Superior temporal gyrus (tissue), 1 donor: ENCODE data around the gene POLR2A.

Source experiments
- DNase-seq: peaks from one replicate; pipeline ENCODE4 v3.0.0-alpha.2; 2016; ENCODE audit errors: extremely low spot score

POLR2A gene

GRCh38 chr17:7484067-7484918 lies at the start of gene POLR2A:
POLR2A (plus strand) TSS chr17:7484366.
- peak; percentile 98 for DNase-seq

- no peak for DNase-seq
These were observed 48.2 kb upstream of the POLR2A start for GRCh38 chr17:7435676-7436555.

GRCh38 chr17:7436556-7437368 lies 47.4 kb upstream of the POLR2A start:
- peak; percentile 75 for DNase-seq

GRCh38 chr17:7437369-7437863 lies 46.8 kb upstream of the POLR2A start:
- DNase-seq: no peak

- no peak for DNase-seq
These were observed 46.1 kb upstream of the POLR2A start for GRCh38 chr17:7437950-7438614.

GRCh38 chr17:7438656-7439460 lies 45.3 kb upstream of the POLR2A start:
- no peak for DNase-seq

- no peak for DNase-seq
These were observed 44.6 kb upstream of the POLR2A start, which contains the start of gene FGF11 for GRCh38 chr17:7439462-7440112. FGF11 (plus strand) TSS chr17:7439512; CDS start chr17:7439621, 109 bp downstream.

GRCh38 chr17:7440113-7440833 lies 43.9 kb upstream of the POLR2A start:
- DNase-seq: no peak

- DNase-seq: no peak
These were observed 43.4 kb upstream of the POLR2A start for GRCh38 chr17:7440834-7441195.

GRCh38 chr17:7441266-7441665 lies 42.9 kb upstream of the POLR2A start:
- no peak for DNase-seq

- no peak for DNase-seq
These were observed 42.0 kb upstream of the POLR2A start for GRCh38 chr17:7442142-7442541.

GRCh38 chr17:7443499-7444485 lies 40.4 kb upstream of the POLR2A start:
- no peak for DNase-seq

GRCh38 chr17:7444682-7445618 lies 39.2 kb upstream of the POLR2A start, which contains the start of gene CHRNB1:
CHRNB1 (plus strand) TSS chr17:7445061; CDS start chr17:7445128, 67 bp downstream.
- DNase-seq: peak; percentile 70

- DNase-seq: no peak
These were observed 38.6 kb upstream of the POLR2A start for GRCh38 chr17:7445619-7445968.

GRCh38 chr17:7448461-7448860 lies 35.7 kb upstream of the POLR2A start:
- DNase-seq: no peak

- DNase-seq: no peak
These were observed 24.1 kb upstream of the POLR2A start for GRCh38 chr17:7459961-7460545.
